Measurements from ENCODE around the gene OR10A6. TPM values are rescaled to one million over a fixed set of nuclear protein-coding genes. Genes with fewer than 3 reads are reported as not detected.
A peak's percentile ranks its signal among the peaks of the same experiment; 100 is the strongest.

The OR10A6 gene
- total RNA-seq, 4 donors from 2014 or later, result not detected

- Histone ChIP-seq H3K9me3 (no peaks in the 10 kb centered on the region), H3K36me3 (no peaks in the 10 kb centered on the region), H3K27ac (no peak overlapping the region), H3K27me3 (no peaks in the 10 kb centered on the region), H3K4me1 (peaks cover 0 to 3% (median 0%) of the 10 kb centered on the region in 4 donors), H3K4me3 (no peak overlapping the region)
- TF ChIP-seq POLR2A (IDR thresholded peaks at IDR 0.05) (no peak), EP300 (IDR thresholded peaks at IDR 0.05) (no peak)
- TF ChIP-seq, protein P1, sequence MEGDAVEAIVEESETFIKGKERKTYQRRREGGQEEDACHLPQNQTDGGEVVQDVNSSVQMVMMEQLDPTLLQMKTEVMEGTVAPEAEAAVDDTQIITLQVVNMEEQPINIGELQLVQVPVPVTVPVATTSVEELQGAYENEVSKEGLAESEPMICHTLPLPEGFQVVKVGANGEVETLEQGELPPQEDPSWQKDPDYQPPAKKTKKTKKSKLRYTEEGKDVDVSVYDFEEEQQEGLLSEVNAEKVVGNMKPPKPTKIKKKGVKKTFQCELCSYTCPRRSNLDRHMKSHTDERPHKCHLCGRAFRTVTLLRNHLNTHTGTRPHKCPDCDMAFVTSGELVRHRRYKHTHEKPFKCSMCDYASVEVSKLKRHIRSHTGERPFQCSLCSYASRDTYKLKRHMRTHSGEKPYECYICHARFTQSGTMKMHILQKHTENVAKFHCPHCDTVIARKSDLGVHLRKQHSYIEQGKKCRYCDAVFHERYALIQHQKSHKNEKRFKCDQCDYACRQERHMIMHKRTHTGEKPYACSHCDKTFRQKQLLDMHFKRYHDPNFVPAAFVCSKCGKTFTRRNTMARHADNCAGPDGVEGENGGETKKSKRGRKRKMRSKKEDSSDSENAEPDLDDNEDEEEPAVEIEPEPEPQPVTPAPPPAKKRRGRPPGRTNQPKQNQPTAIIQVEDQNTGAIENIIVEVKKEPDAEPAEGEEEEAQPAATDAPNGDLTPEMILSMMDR (IDR thresholded peaks at IDR 0.05), result no peak
- no peak for DNase-seq (ENCODE audit: low spot score in 2 of 2)
- WGBS, 2 donors, result 84 to 86% methylated on average over 4 of the region's 4 CpGs
Measured at GRCh38 chr11:7900686-7901085, 30.4 kb downstream of the OR10A6 start.

GRCh38 chr11:7899418-7899817 is 31.6 kb downstream of the OR10A6 start:
- DNase-seq (ENCODE audit: low spot score in 2 of 2), result no peak
- WGBS, 2 donors, result 61 to 66% methylated on average over 4 of the region's 4 CpGs
- H3K36me3 ChIP-seq, result no peaks in the 10 kb centered on the region
- no peak overlapping the region for H3K27ac ChIP-seq
- H3K27me3 ChIP-seq, result no peaks in the 10 kb centered on the region
- TF ChIP-seq, protein P1 (IDR thresholded peaks at IDR 0.05), result no peak
- no peak for TF ChIP-seq POLR2A (IDR thresholded peaks at IDR 0.05)
- TF ChIP-seq EP300 (IDR thresholded peaks at IDR 0.05), result no peak
- H3K4me3 ChIP-seq, result no peak overlapping the region
- peaks cover 0 to 3% (median 0%) of the 10 kb centered on the region in 4 donors for H3K4me1 ChIP-seq
- H3K9me3 ChIP-seq, result no peaks in the 10 kb centered on the region

DNA sequence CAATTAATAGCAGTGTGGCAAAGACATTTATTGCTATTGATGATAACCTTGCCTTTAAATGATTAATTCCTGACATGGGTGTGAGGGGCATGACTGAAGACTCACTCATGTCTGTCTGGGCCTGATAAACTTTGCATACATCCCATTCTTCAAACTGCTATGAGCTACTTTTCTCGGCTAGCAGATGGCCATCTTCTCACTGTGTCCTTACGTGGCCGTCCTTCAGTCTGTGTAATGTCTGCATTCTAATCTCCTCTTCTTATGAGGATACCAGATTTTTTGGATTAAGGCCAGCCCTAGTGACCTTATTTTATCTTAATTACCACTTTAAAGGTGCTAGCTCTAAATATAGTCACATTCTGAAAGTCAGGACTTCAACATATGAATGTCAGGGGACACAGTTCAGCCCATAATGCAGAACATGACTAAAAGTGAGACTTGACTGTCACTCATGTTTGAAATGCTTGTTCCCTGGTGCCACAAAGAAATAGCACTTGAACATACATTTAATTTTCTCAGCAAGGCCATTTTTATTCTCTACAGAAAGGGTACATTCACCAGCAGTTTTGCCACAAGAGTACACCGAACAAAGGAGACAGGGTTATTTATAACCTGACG is 32.3 kb downstream of the OR10A6 start:
- no peaks in the 10 kb centered on the region for H3K9me3 ChIP-seq
- no peak overlapping the region for H3K27ac ChIP-seq
- H3K4me3 ChIP-seq, result no peak overlapping the region
- no peaks in the 10 kb centered on the region for H3K27me3 ChIP-seq
- H3K36me3 ChIP-seq, result no peaks in the 10 kb centered on the region
- TF ChIP-seq, protein P1 (IDR thresholded peaks at IDR 0.05), result no peak
- TF ChIP-seq POLR2A (IDR thresholded peaks at IDR 0.05) (no peak), EP300 (IDR thresholded peaks at IDR 0.05) (no peak)
- DNase-seq (ENCODE audit: low spot score in 2 of 2), result no peak
- peaks cover 0 to 3% (median 0%) of the 10 kb centered on the region in 4 donors for H3K4me1 ChIP-seq
- 82 to 91% methylated on average over 5 of the region's 5 CpGs for WGBS, 2 donors

DNA sequence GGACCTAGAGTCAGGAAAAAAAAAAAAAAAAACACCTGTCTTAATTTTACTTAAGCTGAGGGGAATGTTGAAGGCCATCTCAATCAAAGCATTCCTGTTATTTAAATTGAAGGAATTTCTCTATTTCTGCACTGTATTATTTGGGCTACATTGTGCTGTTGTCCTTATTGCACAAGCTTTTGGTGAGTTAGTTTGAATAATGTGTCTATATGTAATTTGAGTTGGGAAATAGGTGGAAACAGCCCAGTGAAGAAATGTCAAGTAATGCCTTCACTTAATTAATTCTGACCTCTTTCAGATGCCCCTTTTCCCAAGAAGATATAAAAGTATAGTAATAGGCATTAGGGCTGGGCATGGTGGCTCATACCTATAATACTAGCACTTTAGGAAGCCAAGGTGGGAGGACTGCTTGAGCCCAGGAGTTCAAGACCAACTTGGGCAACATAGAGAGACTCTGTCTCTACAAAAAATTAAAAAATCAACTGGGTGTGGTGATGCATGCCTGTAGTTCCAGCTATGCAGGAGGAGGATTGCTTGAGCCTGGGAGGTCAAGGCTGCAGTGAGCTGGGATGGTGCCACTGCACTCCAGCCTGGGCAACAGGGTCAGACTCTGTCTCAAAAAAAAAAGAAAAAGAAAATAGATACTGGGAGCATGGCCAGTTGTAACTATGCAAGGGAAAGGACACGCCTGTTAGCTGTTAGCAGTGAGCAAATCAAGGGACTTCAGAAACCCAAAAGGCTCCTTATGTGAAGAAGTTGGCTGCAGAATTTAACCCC is 34.9 kb downstream of the OR10A6 start:
- Histone ChIP-seq H3K4me3 (no peak overlapping the region), H3K27me3 (no peaks in the 10 kb centered on the region), H3K9me3 (no peaks in the 10 kb centered on the region), H3K36me3 (no peaks in the 10 kb centered on the region), H3K4me1 (peaks cover 0 to 15% (median 0%) of the 10 kb centered on the region in 4 donors), H3K27ac (no peak overlapping the region)
- TF ChIP-seq, protein P1 (IDR thresholded peaks at IDR 0.05), result no peak
- TF ChIP-seq EP300 (IDR thresholded peaks at IDR 0.05), result no peak
- TF ChIP-seq POLR2A (IDR thresholded peaks at IDR 0.05), result no peak
- WGBS, 2 donors, result 14 to 20% methylated on average over 1 of the region's 1 CpG
- no peak for DNase-seq (ENCODE audit: low spot score in 2 of 2)

- Histone ChIP-seq H3K27ac (peak overlapping the region in 1 of 4 donors; percentile 18), H3K36me3 (no peaks in the 10 kb centered on the region), H3K27me3 (no peaks in the 10 kb centered on the region), H3K4me1 (peaks cover 0 to 23% (median 4%) of the 10 kb centered on the region in 4 donors), H3K9me3 (no peaks in the 10 kb centered on the region), H3K4me3 (no peak overlapping the region)
- 60 to 72% methylated on average over 3 of the region's 3 CpGs for WGBS, 2 donors
- TF ChIP-seq EP300 (IDR thresholded peaks at IDR 0.05) (no peak), POLR2A (IDR thresholded peaks at IDR 0.05) (no peak)
- TF ChIP-seq, protein P1 (IDR thresholded peaks at IDR 0.05), result no peak
- no peak for DNase-seq (ENCODE audit: low spot score in 2 of 2)
Measured at GRCh38 chr11:7894251-7894650, 36.8 kb downstream of the OR10A6 start.

Data from tibial nerve (tissue), 4 donors.